VCaP (cell line): Measurements from ENCODE around the gene DLG4.

Experiments used
- H3K27ac ChIP-seq: fragments of 450-650 bp; 2 replicates; pipeline ENCODE4 v1.5.1; 2017
- TF ChIP-seq, protein P1 (sequence below): fragments of 450-650 bp; conservative IDR thresholded peaks from 2 replicates; pipeline ENCODE4 v1.5.1; 2017; ENCODE audit warnings: mild to moderate bottlenecking, moderate library complexity

Gene DLG4

DNA sequence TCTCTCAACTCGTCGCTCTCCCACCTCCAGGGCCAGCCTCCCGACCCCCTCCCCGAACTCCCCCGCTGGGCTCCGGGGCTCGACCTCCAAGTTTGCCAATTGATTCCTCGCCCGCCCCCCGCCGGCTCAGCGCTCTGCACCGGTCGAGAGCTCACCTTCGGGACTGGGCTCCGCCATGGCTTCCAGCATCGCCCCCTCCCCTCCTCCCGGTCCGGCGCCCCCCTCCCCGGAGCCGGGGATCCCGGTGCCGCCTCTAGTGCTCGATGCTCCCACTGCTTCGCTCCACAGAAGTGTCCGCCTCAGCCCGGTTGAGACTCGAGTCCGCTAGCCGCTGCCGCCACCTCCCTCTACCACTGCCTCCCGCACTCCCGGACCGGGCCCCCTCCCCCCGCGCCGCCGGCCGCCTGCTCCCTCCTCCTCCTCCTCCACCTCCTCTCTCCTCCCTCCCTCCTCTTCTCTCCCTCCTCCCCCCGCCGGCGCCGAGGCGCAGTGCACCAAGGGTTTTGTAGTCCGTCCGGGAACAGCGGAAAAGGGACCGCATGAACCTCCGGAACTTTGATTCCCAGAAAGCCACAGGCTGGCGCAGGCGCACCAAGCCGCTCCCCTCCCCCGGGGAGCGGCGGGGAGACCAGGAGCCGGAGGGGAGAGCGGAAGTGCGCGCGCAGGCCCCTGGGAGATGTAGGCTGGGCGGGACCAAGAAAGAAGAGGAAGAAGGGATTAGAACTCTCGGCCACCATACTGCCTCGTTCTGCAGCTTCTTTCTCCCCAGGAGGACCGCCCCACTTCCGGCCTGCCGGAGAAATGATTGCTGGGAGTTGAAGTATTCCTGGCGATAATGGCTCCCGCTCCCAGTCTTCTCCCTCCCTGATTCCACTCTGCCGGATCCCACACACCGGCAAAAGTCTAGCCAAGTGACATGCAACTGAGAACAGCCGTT lies 19.7 kb upstream of the DLG4 start, which contains the start of gene PHF23:
PHF23 (minus strand) TSS at position 367 of the 937 bp plus-strand sequence; CDS start at position 189, 178 bp downstream.
- H3K27ac ChIP-seq: peak within 1 kb of the TSS; percentile 92
- TF ChIP-seq, protein P1, sequence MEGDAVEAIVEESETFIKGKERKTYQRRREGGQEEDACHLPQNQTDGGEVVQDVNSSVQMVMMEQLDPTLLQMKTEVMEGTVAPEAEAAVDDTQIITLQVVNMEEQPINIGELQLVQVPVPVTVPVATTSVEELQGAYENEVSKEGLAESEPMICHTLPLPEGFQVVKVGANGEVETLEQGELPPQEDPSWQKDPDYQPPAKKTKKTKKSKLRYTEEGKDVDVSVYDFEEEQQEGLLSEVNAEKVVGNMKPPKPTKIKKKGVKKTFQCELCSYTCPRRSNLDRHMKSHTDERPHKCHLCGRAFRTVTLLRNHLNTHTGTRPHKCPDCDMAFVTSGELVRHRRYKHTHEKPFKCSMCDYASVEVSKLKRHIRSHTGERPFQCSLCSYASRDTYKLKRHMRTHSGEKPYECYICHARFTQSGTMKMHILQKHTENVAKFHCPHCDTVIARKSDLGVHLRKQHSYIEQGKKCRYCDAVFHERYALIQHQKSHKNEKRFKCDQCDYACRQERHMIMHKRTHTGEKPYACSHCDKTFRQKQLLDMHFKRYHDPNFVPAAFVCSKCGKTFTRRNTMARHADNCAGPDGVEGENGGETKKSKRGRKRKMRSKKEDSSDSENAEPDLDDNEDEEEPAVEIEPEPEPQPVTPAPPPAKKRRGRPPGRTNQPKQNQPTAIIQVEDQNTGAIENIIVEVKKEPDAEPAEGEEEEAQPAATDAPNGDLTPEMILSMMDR: no peak

DNA sequence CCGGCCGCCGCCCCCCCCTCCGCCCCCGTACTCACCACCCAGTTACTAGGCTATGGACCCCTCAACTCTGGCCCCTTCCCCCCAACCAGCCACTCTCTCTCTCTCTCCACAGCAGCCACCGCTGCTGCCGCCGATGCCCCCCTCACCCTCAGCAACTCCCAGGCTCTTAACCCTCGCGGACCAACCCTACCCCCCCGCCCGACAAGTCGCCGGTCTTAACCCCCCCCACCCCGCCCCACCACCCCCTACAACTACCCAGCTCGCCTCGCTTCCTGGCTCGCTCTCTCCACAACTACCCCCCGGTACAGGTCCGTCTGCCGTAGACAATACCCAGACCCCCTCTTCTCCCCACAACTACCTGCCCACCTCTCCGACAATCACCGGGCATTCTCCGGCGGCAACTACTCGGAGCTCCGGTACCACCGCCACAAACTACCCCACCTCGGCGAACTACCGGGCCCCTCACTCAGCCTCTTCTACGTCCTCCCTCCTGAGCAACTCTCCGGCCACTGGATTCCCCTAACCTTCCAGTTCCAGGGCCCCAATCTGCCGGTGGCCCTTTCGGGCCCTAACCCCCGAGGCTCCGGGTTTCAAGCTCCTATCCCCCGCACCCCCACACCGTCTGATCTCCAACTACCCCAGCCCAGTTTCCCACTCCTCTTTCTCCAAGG lies 18.9 kb upstream of the DLG4 start:
- H3K27ac ChIP-seq: peak overlapping the region; percentile 81
- TF ChIP-seq, protein P1: no peak

DNA sequence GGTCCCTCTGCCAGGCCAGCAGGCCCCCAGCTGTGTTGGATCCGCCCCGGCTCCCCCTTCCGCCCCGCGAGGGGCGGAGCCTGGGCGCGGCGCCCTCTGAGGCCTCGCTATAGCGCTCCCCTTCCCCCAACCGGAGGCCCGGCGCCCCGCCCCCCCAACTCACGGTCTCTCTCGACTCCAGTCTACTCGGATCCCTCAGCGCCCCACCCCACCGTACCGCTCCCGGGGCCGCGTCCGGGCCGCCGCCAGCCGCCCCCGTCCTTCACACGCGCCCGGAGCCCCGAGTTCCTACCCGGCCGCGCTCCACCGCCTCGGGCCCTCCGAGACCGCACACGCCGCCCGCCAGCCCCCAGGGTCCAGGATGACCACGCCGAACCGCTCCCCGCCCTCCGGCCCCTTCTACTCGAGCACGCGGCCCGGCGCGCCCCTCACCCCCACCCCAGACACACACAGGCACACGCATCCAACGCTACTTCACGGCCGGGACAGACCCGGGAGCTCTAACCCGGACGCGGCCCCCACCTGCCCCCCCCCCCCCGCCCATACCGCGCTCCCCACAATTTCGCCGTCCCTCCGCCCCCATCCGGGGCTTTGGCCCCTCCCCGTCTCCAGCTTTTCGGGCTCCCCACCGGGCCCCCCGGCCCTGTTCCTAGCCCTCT lies 18.3 kb upstream of the DLG4 start:
- peak overlapping the region; percentile 81 for H3K27ac ChIP-seq
- TF ChIP-seq, protein P1: no peak

DNA sequence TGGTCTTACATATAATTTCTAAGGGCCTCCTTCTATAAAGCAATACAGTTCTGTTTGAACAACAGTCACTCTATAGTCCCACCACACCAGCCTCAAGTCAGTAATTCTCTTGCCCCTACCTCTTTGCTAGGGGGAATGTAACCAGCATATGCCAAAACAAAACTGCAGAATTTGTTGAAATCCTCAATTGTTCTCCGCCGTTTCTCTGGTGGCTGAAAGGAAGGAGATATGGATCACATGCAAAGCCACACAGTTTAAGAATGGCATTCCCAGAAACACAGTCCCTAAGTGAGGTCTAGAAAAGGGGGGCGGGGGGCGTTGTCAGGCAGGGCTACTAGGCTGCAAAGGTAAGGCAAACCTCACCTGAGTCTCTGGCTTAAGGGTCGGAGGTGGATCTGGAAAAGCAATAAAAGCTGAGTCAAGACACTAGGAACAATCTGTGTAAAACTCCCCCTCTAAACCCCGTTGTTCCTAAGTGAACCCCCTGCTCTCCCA lies 17.7 kb upstream of the DLG4 start:
- TF ChIP-seq, protein P1: no peak
- H3K27ac ChIP-seq: peak overlapping the region; percentile 81

DNA sequence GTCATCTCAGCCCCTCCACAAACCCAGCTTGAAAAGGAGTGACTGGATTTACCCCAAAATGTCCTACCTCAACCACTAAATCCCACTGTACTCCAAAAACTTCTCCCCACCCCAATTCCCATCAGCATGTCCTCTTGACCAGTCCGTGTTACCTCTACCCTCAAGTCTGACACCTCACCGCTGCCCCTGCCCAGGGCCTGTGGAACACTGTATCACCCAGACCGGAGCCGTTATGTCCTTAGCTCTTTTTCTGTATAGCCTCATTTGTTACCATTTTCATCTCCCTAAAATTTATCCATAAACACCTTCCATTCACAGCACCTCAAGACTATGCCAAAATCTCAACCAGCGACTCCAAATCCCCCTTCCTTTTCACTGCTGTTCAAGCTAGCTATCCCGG lies 17.2 kb upstream of the DLG4 start:
- TF ChIP-seq, protein P1: no peak
- H3K27ac ChIP-seq: peak overlapping the region; percentile 81

DNA sequence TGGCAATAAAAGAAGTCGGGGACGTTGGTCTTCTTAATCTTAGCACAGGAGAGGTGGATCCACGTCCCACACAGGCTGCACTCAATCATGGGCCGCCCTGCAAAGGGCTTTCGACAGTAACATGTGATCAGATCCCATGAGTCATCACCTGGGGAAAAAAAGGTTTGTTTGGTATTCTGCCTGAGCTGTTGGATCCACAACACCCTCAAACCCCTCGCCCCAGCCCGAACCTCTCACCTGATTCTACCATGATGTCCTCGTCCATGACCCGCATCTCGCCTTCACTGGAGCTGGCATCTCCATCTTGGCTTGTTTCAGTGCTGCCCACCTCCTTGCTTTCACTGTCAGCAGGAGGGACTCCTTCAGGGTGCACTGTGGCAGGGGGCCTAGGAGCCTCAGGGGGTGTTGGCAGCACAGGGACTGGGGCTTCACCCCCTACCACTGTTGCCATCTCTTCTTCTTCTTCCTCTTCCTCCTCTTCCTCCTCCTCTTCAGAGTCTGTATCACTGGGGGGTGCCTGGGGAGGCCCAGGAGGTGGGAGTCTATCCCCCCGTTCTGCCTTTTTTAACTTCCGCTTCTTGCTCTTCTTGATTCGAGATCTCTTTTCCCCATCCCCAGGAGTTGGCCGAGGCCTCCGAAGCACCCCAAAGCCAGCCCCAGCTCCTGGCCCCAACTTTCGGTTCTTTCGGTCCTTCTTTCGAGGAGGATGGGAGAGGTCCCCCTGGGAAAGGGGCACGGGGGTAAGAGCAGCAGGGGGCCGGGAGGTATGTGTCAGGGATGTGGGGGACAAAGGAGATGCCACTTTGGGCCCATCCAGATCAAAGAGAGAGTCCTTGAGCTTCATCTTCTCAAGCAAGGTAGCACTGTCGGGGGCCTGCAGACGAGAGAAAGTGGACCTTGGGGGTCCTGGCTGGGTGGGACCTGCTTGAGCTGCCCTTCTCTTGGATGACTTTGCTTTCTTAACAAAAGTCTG lies 16.3 kb upstream of the DLG4 start:
- TF ChIP-seq, protein P1: no peak
- no peak overlapping the region for H3K27ac ChIP-seq
